HL-60/S4 (cell line): Measurements from ENCODE around the gene CNTNAP2.

Source experiments
- in situ Hi-C: fragments of 300-500 bp; cut with MboI; formaldehyde crosslinking; loops from 2 replicates; pipeline ENCODE4 v1.14.3; 2022; ENCODE audit warnings: low sequenced_read_pairs

The CNTNAP2 gene

GRCh38 chr7:148337246-148337965 is 2220.8 kb downstream of the CNTNAP2 start:
- in situ Hi-C loops = no loop called here

GRCh38 chr7:148337995-148338747 is 2221.6 kb downstream of the CNTNAP2 start:
- in situ Hi-C loops = no loop called here

- in situ Hi-C loops = no loop called here
These were observed 2224.1 kb downstream of the CNTNAP2 start for GRCh38 chr7:148340438-148341280.

GRCh38 chr7:148344406-148344805 is 2227.8 kb downstream of the CNTNAP2 start:
- in situ Hi-C loops = no loop called here

- in situ Hi-C loops = no loop called here
These were observed 2231.4 kb downstream of the CNTNAP2 start for GRCh38 chr7:148347981-148348380.

GRCh38 chr7:148348466-148348865 is 2231.9 kb downstream of the CNTNAP2 start:
- in situ Hi-C loops = no loop called here

- in situ Hi-C loops = no loop called here
These were observed 2239.7 kb downstream of the CNTNAP2 start for GRCh38 chr7:148356303-148356702.

GRCh38 chr7:148362541-148362940 is 2245.9 kb downstream of the CNTNAP2 start:
- in situ Hi-C loops = no loop called here

- in situ Hi-C loops = no loop called here
These were observed 2251.3 kb downstream of the CNTNAP2 start for GRCh38 chr7:148367731-148368475.

- in situ Hi-C loops = no loop called here
These were observed 2252.0 kb downstream of the CNTNAP2 start for GRCh38 chr7:148368562-148368961.

GRCh38 chr7:148371280-148371937 is 2254.8 kb downstream of the CNTNAP2 start:
- in situ Hi-C loops = no loop called here

- in situ Hi-C loops = no loop called here
These were observed 2258.0 kb downstream of the CNTNAP2 start for GRCh38 chr7:148374396-148375259.

- in situ Hi-C loops = no loop called here
These were observed 2263.1 kb downstream of the CNTNAP2 start for GRCh38 chr7:148379677-148380076.

GRCh38 chr7:148380596-148381419 is 2264.2 kb downstream of the CNTNAP2 start:
- in situ Hi-C loops = no loop called here

GRCh38 chr7:148382596-148382995 is 2266.0 kb downstream of the CNTNAP2 start:
- in situ Hi-C loops = no loop called here

- in situ Hi-C loops = no loop called here
These were observed 2267.1 kb downstream of the CNTNAP2 start for GRCh38 chr7:148383651-148384050.

- in situ Hi-C loops = no loop called here
These were observed 2268.5 kb downstream of the CNTNAP2 start for GRCh38 chr7:148385009-148385682.

GRCh38 chr7:148390381-148390780 is 2273.8 kb downstream of the CNTNAP2 start:
- in situ Hi-C loops = no loop called here
